HT1080 (cell line): ENCODE measurements around the gene CACNG4. TPM values are rescaled to one million over a fixed set of nuclear protein-coding genes. Genes with fewer than 3 reads are reported as not detected.
A peak's percentile ranks its signal among the peaks of the same experiment; 100 is the strongest.

Source experiments
- DNase-seq: peaks from one replicate; pipeline ENCODE4 v3.0.0-alpha.2; 2015; ENCODE audit warnings: low read depth
- total RNA-seq: library from RNA; depleted of rRNA; stranded (reverse); fragments of >200 nt; shearing (Covaris generic); gene quantifications from 2 replicates; pipeline ENCODE4 v1.2.3, GENCODE V29; 2014

Gene CACNG4
- total RNA-seq, 1 experiment from 2014 or later: not detected

GRCh38 chr17:66943484-66943883 lies 21.0 kb upstream of the CACNG4 start:
- no peak for DNase-seq

GRCh38 chr17:66944351-66945146 lies 20.0 kb upstream of the CACNG4 start:
- no peak for DNase-seq

GRCh38 chr17:66945147-66945835 lies 19.2 kb upstream of the CACNG4 start:
- DNase-seq: no peak

DNA sequence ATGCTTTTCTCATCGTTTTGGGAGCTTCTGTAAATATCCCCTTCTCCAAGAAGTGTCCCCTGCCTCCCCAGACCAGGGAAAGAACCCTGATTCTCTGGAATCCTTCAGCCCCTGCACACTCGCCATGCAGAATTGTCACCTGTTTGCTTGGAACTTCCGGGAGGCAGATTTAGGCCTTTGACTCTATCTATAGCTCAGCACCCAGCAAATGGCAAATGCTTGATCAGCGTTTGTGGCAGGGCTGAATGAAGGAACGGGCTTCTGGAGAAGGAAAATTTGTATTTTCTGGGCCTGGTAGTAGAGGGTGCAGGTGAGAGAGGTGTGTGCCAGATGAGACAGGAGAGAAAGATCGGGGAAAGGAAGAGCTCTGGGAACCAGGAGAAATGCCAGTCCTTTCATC lies 18.3 kb upstream of the CACNG4 start:
- DNase-seq: no peak

DNA sequence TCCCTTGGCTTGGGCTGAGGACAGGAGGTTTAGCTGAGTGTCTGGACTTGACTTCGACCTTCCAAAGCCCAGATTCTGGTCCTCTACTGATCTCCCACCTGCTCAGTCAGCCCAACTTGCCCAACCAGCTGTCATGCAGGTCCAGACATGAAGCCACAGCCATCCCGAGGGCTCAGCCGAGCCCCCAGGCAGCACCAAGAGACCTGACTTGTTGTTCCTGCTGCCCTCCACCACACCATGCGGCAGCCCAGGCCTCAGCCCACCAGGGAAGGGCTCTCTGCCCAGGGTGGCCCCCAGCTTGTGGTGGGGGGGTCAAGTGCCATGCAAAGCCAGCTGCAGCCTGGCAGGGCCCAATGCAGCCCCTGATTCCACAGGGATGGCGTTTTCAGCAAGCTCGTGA lies 17.2 kb upstream of the CACNG4 start:
- no peak for DNase-seq

DNA sequence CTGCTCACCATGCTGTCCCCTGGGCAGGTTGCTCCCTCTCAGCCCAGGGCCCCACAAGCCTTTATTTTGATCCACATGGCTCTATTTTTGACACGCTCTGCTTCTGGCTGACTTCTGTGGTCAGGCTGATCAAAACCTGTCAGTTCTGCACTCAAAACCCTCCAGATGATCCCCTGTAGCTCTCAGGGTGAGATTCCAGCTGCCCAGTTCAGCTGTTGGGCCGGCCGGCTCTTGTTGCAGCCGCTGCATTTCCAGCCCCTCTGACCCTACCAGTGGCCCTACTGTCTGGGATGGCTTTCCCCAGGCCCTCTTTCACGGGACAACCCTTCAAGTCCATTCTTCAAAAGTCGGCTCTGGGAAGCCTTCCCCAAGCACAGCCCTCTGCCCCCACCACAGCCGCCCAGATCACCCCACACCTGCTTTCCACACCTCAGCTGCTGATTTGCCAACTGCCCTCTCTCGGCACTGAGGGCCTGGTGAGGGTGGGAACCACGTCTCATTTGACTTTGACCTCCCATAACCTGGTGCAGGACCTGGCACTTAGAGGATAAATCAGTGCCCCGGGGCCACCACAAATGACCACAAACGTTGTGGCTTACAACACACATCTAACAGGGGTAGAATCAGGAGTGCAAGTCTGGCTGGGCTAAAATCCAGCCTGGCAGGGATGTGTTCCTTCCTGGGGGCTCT lies 16.3 kb upstream of the CACNG4 start:
- no peak for DNase-seq

DNA sequence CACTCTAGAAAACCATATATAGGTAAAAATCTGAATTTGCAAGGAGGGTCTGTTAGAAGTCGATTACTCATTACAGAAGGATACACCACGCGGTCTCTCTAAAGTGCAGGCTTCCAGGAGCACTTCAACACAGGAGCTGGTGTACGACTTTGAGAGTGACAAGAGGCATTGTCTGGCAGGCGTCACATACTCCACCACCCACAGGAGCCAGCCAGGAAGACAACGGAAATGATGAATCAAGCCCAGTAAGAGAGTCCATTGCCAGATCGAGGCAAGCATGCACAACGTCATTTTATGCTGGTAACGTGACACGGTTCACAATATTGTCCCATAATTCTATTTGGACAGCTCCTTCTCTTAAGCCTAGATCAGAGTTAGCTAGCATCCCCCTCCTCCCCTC lies 15.0 kb upstream of the CACNG4 start:
- peak; percentile 63 for DNase-seq

DNA sequence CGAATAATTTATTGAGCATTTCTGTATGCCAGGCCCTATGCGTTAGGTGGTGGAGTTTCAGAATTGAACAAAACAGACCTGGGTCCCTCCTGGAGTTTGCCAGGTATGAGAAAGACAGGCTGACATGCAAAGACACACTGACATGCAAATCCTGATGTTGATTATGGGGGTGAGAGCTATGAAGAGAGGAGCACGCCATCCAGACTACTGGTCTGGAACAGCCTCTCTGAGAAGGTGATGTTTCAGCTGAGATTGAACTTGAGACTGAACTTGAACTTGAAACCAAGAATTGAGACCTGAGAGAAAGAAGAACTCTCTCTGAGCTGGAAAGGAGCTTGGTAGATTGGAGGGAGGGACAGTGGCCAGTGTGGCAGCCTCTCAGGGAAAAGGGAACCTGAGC lies 14.2 kb upstream of the CACNG4 start:
- no peak for DNase-seq

DNA sequence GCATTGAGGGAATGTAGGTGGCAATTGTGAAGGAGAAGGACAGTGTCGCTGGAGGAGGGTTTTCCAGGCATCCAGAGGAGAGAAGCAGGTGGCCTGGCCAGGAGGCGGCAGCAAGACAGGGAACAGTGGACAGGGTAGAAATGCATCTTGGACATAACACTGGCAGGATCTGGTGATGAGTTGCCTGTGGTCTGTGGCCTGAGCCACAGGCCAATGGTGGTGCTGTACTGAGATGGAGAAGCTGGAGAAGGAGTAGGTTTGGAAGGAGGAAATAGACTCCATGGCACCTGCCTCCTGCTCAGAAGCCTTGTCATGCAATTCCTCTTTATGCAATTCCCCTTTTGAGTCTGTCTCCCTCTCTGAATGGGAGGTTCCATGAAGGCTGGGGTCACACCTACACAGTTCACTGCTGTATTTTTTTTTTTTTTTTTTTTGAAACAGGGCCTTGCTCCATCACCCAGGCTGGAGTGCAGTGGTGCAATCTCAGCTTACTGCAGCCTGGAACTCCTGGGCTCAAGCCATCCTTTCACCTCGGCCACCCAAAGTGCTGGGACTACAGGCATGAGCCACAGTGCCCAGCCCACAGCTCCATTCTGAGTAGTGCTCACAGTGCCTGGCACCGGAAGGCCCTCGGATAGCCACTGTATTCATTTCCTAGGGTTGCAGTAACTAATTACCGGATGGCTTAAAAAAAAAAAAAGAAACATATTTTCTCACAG lies 13.5 kb upstream of the CACNG4 start:
- no peak for DNase-seq

GRCh38 chr17:66951605-66951953 lies 12.9 kb upstream of the CACNG4 start:
- DNase-seq: no peak

DNA sequence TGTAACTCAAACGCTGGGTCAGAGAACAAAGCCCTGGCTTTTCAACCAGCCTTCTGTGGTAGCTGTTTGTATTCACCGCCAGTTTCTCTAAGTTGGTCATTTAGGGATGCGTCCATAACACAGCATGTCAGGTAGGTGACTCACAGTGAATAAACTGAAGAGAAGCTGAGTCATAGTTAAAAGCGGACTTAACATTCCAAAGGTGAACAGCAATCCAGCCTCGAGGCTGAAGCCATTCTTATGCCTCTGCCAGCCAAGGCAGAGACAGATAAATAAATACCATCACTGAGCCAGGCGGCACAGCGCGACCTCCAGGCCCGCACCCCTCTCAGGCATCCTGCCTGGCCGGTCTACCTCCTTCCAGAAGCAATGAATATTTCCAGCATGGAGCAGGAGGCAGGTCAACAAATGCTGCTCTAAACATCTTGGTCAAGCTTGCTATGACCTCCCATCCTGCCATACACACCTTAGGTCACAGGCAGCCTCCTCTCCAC lies 12.4 kb upstream of the CACNG4 start:
- peak; percentile 96 for DNase-seq

GRCh38 chr17:66952681-66953629 lies 11.6 kb upstream of the CACNG4 start:
- no peak for DNase-seq

DNA sequence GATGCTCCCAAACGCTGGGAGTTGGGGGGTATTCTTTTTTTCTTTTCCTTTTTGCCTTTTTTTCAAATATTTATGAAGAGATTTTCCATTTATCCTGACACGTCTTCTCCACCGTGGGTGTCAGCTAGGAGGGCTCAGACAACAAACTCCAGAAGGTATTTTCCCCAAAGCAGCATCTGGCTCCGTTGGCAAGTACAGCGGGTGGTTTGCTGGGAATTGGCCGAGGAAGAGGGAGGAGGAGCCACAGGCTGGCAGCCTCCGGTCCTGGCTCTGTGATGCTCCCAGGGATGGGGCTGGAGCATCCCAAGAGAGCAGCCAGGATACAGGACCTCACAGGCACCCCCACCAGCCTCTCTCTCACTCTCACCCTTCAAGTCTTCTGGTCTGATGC lies 10.9 kb upstream of the CACNG4 start:
- DNase-seq: no peak

DNA sequence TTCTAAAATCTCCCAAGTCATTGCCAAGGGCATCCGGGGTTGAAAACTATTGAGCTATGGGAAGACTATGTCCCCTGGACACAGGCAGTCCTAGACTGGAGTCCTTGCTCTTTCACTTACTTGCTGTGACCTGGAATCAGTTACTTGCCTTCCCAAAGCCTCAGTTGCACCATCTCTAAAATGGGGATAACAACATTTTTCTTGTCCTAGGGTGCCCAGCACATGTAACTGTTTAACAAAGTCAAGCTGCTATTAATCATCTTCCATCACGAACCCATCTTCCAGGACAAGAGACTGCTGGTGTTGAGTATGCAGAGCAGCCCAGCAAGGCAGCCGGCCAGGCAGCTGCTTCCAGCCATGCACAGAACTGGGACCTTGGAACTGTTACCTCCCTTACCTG lies 9.9 kb upstream of the CACNG4 start:
- no peak for DNase-seq

DNA sequence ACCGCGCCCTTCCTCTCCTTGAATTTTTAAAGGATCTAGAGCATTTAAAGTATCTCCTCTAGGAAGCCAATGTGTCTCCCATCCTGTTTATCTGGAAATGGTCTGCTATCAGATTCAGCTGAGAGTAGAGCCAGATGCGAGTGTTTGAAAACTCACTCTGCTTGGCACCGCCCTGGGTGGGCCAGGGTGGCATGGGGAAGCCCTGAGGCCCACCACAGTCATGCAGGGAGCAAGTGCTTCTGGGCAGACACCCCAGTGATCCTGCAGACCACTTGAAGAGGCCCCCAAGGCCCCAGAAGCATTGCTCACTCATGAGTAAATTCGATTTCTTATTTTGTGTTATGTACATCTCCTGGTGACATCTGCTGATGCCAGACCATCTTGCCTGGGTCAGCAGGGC lies 8.7 kb upstream of the CACNG4 start:
- no peak for DNase-seq

GRCh38 chr17:66956941-66957340 lies 7.6 kb upstream of the CACNG4 start:
- no peak for DNase-seq

DNA sequence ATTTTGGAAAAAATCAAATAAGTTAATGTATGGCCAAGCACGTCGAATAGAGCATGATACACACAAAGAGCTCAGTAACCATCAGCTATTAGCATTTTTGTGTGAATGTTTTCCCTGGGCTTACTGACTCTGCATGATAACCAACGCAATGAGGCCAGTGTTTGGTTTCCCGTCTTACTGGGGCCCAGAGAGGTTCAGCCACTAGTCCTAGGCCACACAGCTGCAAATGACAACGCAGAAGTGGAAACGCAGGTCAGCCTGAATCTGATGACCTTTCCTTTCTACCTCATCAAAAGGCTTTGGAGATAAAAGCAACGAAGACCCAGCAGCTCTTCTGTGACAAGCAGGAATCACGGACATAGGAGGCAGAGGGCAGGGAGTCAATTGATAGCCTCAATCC lies 7.2 kb upstream of the CACNG4 start:
- no peak for DNase-seq

GRCh38 chr17:66957951-66958579 lies 6.4 kb upstream of the CACNG4 start:
- DNase-seq: no peak

DNA sequence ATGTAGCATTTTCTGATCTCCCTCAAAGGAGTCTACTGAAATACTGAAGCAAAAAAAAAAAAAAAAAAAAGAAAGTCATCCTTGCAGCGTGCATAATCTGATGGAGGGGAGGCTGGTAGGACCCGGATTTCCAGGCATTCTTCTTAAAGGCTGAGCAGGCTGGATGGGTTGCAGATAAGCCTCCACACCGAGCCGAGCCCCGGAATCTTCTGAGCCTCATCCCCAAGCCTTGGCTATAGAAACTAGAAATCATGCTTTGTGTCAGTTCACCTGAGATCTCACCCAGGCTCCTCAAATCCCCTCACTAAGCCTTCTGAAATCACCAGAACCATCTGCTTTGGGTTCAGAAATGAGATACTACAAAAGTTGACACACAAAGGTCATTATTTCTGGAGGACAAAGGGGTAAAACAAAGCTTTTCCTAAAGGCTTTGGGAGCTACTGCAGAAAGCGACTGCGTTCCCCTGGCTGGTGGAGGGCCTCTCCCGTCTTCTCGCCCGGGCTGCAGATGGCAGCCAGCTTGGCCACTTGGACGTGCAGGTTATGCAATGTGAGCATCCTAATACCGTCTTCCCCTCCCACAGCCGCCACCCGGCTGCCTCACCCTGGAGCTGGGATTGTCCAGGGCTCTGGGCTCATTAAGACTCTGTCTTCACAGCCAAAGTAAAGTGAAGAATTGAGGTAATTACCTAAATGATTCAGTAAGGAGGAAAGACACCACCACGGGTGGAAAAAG lies 4.7 kb upstream of the CACNG4 start:
- DNase-seq: no peak
